Uterus (tissue), 4 donors: Measurements from ENCODE around the gene MYH15. TPM values are rescaled to one million over a fixed set of nuclear protein-coding genes. Genes with fewer than 3 reads are reported as not detected.

Experiments
- DNase-seq, 2 donors: peaks; one replicate each; pipeline ENCODE4 v3.0.0-alpha.2; 2019 to 2020
- H3K27ac ChIP-seq, 2 donors: fragments of 200-600 bp; sonication (generic); 1 replicate in 1 of 2; 2 replicates in 1 of 2; pipeline ENCODE4 v1.5.1; 2016 to 2018
- H3K27me3 ChIP-seq, 2 donors: fragments of 200-600 bp; sonication (generic); one replicate each; pipeline ENCODE4 v1.5.1; 2018 to 2019; ENCODE audit warnings: control low read depth in 1 of 2
- H3K36me3 ChIP-seq, 2 donors: fragments of 200-600 bp; sonication (generic); one replicate each; pipeline ENCODE4 v1.5.1; 2019; ENCODE audit warnings: control low read depth in 1 of 2
- H3K4me1 ChIP-seq, 2 donors: fragments of 200-600 bp; sonication (generic); one replicate each; pipeline ENCODE4 v1.5.1; 2018 to 2019; ENCODE audit warnings: control low read depth in 1 of 2
- H3K4me3 ChIP-seq, 2 donors: fragments of 200-600 bp; sonication (generic); 1 replicate in 1 of 2; 2 replicates in 1 of 2; pipeline ENCODE4 v1.5.1; 2018 to 2019; ENCODE audit warnings: mild to moderate bottlenecking in 1 of 2
- H3K9me3 ChIP-seq, 2 donors: fragments of 200-600 bp; sonication (generic); one replicate each; pipeline ENCODE4 v1.5.1; 2019; ENCODE audit warnings: control low read depth in 1 of 2
- POLR2A ChIP-seq, 2 donors: fragments of 450-650 bp; IDR thresholded peaks; one replicate each; pipeline ENCODE4 v1.6.1; 2016; ENCODE audit warnings: antibody characterized with exemption in 2 of 2, mild to moderate bottlenecking in 1 of 2, moderate library complexity in 1 of 2
- intact Hi-C: fragments of 100-400 bp; cut with DNase I; formaldehyde crosslinking; loops from one replicate; pipeline ENCODE4 v1.15.1; 2023; ENCODE audit warnings: low total_unique reads
- total RNA-seq, 4 donors: library from RNA; depleted of rRNA in 3 of 4; stranded (reverse); fragments of >200 nt in 3 of 4; gene quantifications; one replicate each; pipeline versions ENCODE4 v1.1.0 to v1.2.4, GENCODE V29; 2014 to 2023
- TF ChIP-seq, protein P1 (sequence below), 4 experiments: fragments of 200-600 bp in 2 of 4; fragments of 450-650 bp in 2 of 4; sonication (generic) in 2 of 4; IDR thresholded peaks; one replicate each; pipeline ENCODE4 v1.5.1; 2016 to 2019; ENCODE audit warnings: antibody characterized with exemption in 4 of 4, mild to moderate bottlenecking in 2 of 4, moderate library complexity in 1 of 4
- donor health status: DM: yes; HTN: yes; CAD: no.

The MYH15 gene
- total RNA-seq, 4 donors from 2014 or later: 0.12 to 0.62 TPM; not detected in 2

DNA sequence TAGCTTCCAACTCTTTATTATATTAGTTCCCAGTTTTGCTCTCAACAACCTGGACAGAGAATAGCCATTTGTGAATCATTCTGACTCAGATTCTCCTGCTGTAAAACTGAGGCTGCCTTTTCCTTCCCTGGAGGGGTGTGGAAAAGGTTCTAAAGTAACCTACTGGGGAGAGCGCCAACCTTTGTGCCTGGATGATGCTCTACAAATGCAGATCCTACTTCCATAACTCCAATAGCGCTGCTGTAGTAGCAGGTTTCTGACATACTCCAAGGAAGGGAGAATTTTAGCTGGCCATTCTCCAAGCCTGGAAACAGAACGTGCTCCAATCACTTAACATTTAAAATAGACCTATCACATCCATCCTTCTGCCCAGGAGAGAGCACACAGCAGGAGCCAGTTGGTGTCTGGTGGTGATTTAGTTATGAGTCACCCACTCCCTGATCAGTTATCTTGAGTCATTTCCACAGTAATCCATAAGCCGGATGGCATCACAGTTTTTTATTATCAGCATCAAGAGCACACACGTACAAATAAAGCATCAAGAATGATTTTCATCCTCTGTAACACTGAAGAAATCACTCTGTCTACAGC lies 38.3 kb downstream of the MYH15 start:
- DNase-seq: no peak
- H3K27me3 ChIP-seq: no peaks in the 10 kb centered on the region
- intact Hi-C loops: no loop called here
- no peaks in the 10 kb centered on the region for H3K4me1 ChIP-seq
- H3K27ac ChIP-seq: no peak overlapping the region
- no peaks in the 10 kb centered on the region for H3K9me3 ChIP-seq
- TF ChIP-seq, protein P1, sequence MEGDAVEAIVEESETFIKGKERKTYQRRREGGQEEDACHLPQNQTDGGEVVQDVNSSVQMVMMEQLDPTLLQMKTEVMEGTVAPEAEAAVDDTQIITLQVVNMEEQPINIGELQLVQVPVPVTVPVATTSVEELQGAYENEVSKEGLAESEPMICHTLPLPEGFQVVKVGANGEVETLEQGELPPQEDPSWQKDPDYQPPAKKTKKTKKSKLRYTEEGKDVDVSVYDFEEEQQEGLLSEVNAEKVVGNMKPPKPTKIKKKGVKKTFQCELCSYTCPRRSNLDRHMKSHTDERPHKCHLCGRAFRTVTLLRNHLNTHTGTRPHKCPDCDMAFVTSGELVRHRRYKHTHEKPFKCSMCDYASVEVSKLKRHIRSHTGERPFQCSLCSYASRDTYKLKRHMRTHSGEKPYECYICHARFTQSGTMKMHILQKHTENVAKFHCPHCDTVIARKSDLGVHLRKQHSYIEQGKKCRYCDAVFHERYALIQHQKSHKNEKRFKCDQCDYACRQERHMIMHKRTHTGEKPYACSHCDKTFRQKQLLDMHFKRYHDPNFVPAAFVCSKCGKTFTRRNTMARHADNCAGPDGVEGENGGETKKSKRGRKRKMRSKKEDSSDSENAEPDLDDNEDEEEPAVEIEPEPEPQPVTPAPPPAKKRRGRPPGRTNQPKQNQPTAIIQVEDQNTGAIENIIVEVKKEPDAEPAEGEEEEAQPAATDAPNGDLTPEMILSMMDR (IDR thresholded peaks at IDR 0.05): no peak
- no peak for TF ChIP-seq POLR2A (IDR thresholded peaks at IDR 0.05)
- H3K36me3 ChIP-seq: no peaks in the 10 kb centered on the region
- no peak overlapping the region for H3K4me3 ChIP-seq

GRCh38 chr3:108471426-108471825 lies 39.0 kb downstream of the MYH15 start:
- intact Hi-C loops: no loop called here

GRCh38 chr3:108469126-108469525 lies 41.3 kb downstream of the MYH15 start:
- H3K9me3 ChIP-seq: no peaks in the 10 kb centered on the region
- intact Hi-C loops: no loop called here
- no peaks in the 10 kb centered on the region for H3K27me3 ChIP-seq
- H3K4me3 ChIP-seq: no peak overlapping the region
- no peak for DNase-seq
- H3K4me1 ChIP-seq: no peaks in the 10 kb centered on the region
- TF ChIP-seq POLR2A (IDR thresholded peaks at IDR 0.05): no peak
- TF ChIP-seq, protein P1 (IDR thresholded peaks at IDR 0.05): no peak
- H3K27ac ChIP-seq: no peak overlapping the region
- no peaks in the 10 kb centered on the region for H3K36me3 ChIP-seq

More at GRCh38 chr3:108471426-108471825, 39.0 kb downstream of the MYH15 start:
- TF ChIP-seq, protein P1 (IDR thresholded peaks at IDR 0.05): no peak
- TF ChIP-seq POLR2A (IDR thresholded peaks at IDR 0.05): no peak
- Histone ChIP-seq H3K27me3 (no peaks in the 10 kb centered on the region), H3K4me3 (no peak overlapping the region), H3K27ac (no peak overlapping the region), H3K9me3 (no peaks in the 10 kb centered on the region), H3K4me1 (no peaks in the 10 kb centered on the region), H3K36me3 (no peaks in the 10 kb centered on the region)
- no peak for DNase-seq

GRCh38 chr3:108468577-108468976 lies 41.8 kb downstream of the MYH15 start:
- no peaks in the 10 kb centered on the region for H3K4me1 ChIP-seq
- H3K27ac ChIP-seq: no peak overlapping the region
- no peaks in the 10 kb centered on the region for H3K9me3 ChIP-seq
- H3K27me3 ChIP-seq: no peaks in the 10 kb centered on the region
- intact Hi-C loops: no loop called here
- TF ChIP-seq, protein P1 (IDR thresholded peaks at IDR 0.05): no peak
- TF ChIP-seq POLR2A (IDR thresholded peaks at IDR 0.05): no peak
- H3K36me3 ChIP-seq: no peaks in the 10 kb centered on the region
- no peak overlapping the region for H3K4me3 ChIP-seq
- DNase-seq: no peak

GRCh38 chr3:108462899-108463298 lies 47.5 kb downstream of the MYH15 start:
- Histone ChIP-seq H3K27ac (no peak overlapping the region), H3K4me3 (no peak overlapping the region), H3K36me3 (no peaks in the 10 kb centered on the region), H3K9me3 (no peaks in the 10 kb centered on the region), H3K4me1 (no peaks in the 10 kb centered on the region), H3K27me3 (no peaks in the 10 kb centered on the region)
- intact Hi-C loops: no loop called here
- no peak for TF ChIP-seq POLR2A (IDR thresholded peaks at IDR 0.05)
- TF ChIP-seq, protein P1 (IDR thresholded peaks at IDR 0.05): no peak
- no peak for DNase-seq
